ENCODE data around the gene AOX1.

GRCh38 chr2:200604571-200605255 is 18.9 kb downstream of the AOX1 start:
- TF ChIP-seq CTCF (IDR thresholded peaks at IDR 0.05 in 2 of 3, conservative IDR thresholded peaks at IDR 0.05 in 1 of 3; ENCODE audit: borderline replicate concordance in 1 of 3, insufficient read depth in 1 of 3, low read depth in 2 of 3, low read length in 2 of 3) (no peak), EZH2 (IDR thresholded peaks at IDR 0.05) (no peak), REST (IDR thresholded peaks at IDR 0.05; ENCODE audit: low read depth) (no peak), CBX3 (IDR thresholded peaks at IDR 0.05; ENCODE audit: low read depth) (no peak), SP1 (IDR thresholded peaks at IDR 0.05; ENCODE audit: low read depth) (no peak), EZH2phosphoT487 (IDR thresholded peaks at IDR 0.05; ENCODE audit: borderline replicate concordance) (no peak)
